GM23338 (cell line): ENCODE measurements around the gene ARPP21. TPM values are rescaled to one million over a fixed set of nuclear protein-coding genes. Genes with fewer than 3 reads are reported as not detected.

Experiments
- CREB1 ChIP-seq: fragments of 250-450 bp; sonication (Bioruptor Pico); IDR thresholded peaks from 2 replicates; pipeline ENCODE4 v1.5.0; 2020; ENCODE audit warnings: low read depth, mild to moderate bottlenecking, moderate library complexity
- CTCF ChIP-seq, 2 experiments: fragments of 200-600 bp in 1 of 2; sonication (generic) in 1 of 2; conservative IDR thresholded peaks; 2 replicates each; pipeline versions ENCODE4 v1.5.1 to v1.6.1; 2016 to 2017; ENCODE audit warnings: antibody characterized with exemption in 2 of 2, low read depth in 2 of 2, mild to moderate bottlenecking in 2 of 2, moderate library complexity in 1 of 2
- ETS1 ChIP-seq: IDR thresholded peaks from 2 replicates; pipeline ENCODE4 v1.6.1; 2016; ENCODE audit warnings: antibody characterized with exemption
- ZNF114 ChIP-seq: fragments of 250-450 bp; sonication (Bioruptor Pico); IDR thresholded peaks from 2 replicates; pipeline ENCODE4 v1.5.0; 2020; ENCODE audit warnings: mild to moderate bottlenecking, moderate library complexity
- ZNF331 ChIP-seq: fragments of 250-450 bp; sonication (Bioruptor Pico); IDR thresholded peaks from 2 replicates; pipeline ENCODE4 v1.5.0; 2020; ENCODE audit warnings: low read depth, mild to moderate bottlenecking, moderate library complexity
- ZNF462 ChIP-seq: fragments of 250-450 bp; sonication (Bioruptor Pico); IDR thresholded peaks from 2 replicates; pipeline ENCODE4 v1.5.0; 2020; ENCODE audit warnings: mild to moderate bottlenecking, moderate library complexity
- polyA plus RNA-seq: library from polyadenylated mRNA; unstranded; fragments of >200 nt; fragmentation: Nextera tagmentation; extraction: Ambion mirVana; gene quantifications from 2 replicates; pipeline ENCODE4 v1.2.1, GENCODE V29; 2016
- total RNA-seq: library from RNA; depleted of rRNA; stranded (reverse); fragments of >200 nt; shearing (Covaris generic); gene quantifications from 2 replicates; pipeline ENCODE4 v1.2.3, GENCODE V29; 2014

ARPP21 gene
- total and polyA plus RNA-seq, 2 experiments from 2014 or later = not detected

- TF ChIP-seq ZNF462 (CRISPR knock-in tag) = no peak
- TF ChIP-seq ZNF114 (CRISPR knock-in tag) = no peak
- no peak for TF ChIP-seq ZNF331 (CRISPR knock-in tag)
- TF ChIP-seq CTCF (conservative IDR thresholded peaks at IDR 0.05; ENCODE audit: low read depth in 2 of 2) = no peak
- no peak for TF ChIP-seq CREB1
- no peak for TF ChIP-seq ETS1
Measured at GRCh38 chr3:35679409-35680080, 40.2 kb downstream of the ARPP21 start (continued).
